Stimulated activated CD4-positive, alpha-beta T cell treated with anti-CD3 and anti-CD28 coated beads, Interleukin-1b, Interleukin-23, amount 100 ng/mL, for 48 hours (primary cell): ENCODE measurements around the gene PREX1.

Experiments used
- DNase-seq: peaks from one replicate; pipeline ENCODE4 v3.0.0-alpha.2; 2020

PREX1 gene

GRCh38 chr20:48596334-48596898, 231.4 kb downstream of the PREX1 start:
- no peak for DNase-seq

- no peak for DNase-seq
Observed at GRCh38 chr20:48595495-48596333, 232.1 kb downstream of the PREX1 start.

GRCh38 chr20:48594533-48594932, 233.3 kb downstream of the PREX1 start:
- DNase-seq: no peak

- no peak for DNase-seq
Observed at GRCh38 chr20:48592107-48592940, 235.5 kb downstream of the PREX1 start.

GRCh38 chr20:48586730-48587129, 241.1 kb downstream of the PREX1 start:
- DNase-seq: no peak

- no peak for DNase-seq
Observed at GRCh38 chr20:48585061-48585870, 242.5 kb downstream of the PREX1 start.

DNA sequence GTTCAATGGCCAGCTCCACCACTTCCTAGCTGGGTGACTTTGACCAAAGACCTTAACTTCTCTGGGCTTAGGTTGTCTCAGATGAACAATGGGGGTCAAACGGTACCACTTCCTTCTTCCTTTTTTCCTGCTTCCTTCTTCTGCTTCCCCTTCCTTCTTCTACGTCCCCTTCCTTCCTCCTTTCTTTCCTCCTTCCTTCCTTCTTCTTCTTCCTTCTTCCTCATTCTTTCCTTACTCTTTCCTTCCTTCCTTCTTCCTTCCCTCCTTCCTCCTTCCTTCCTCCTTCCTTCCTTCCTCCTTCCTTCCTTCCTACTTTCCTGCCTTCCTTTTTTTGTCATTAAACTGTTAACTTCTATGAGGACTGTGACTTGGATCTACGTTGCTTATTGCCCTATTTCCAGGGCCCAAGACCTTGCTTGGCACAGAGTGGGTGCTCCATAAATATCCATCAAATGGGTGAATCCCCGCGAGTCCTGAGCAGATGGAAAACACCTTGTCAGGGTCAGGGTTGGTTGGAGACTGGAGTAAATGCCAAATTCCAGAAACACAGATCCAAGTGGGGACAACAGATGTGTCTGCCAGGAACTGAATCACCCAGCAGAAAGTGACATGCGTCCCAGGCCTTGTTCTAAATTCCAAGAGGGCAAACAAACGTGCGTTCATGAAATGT, 243.3 kb downstream of the PREX1 start:
- DNase-seq: no peak

GRCh38 chr20:48583801-48584200, 244.0 kb downstream of the PREX1 start:
- DNase-seq: no peak

GRCh38 chr20:48583171-48583570, 244.6 kb downstream of the PREX1 start:
- DNase-seq: no peak

DNA sequence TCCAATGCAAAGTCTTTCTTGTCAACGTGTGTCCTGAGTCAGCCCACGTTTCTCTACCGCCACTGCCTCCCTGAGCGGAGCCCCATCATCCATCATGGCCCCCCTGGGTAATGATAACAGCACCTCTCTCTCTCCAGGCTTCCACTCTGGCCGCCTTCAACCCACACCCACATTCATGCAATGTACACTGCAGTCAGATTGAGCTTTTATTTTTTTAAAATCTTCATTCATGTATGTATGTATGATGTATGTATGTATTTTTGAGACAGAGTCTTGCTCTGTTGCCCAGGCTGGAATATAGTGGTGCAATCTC, 245.2 kb downstream of the PREX1 start:
- no peak for DNase-seq

GRCh38 chr20:48581167-48581566, 246.6 kb downstream of the PREX1 start:
- no peak for DNase-seq

- DNase-seq: no peak
Observed at GRCh38 chr20:48578397-48579098, 249.3 kb downstream of the PREX1 start.

GRCh38 chr20:48577557-48577956, 250.2 kb downstream of the PREX1 start:
- DNase-seq: no peak

DNA sequence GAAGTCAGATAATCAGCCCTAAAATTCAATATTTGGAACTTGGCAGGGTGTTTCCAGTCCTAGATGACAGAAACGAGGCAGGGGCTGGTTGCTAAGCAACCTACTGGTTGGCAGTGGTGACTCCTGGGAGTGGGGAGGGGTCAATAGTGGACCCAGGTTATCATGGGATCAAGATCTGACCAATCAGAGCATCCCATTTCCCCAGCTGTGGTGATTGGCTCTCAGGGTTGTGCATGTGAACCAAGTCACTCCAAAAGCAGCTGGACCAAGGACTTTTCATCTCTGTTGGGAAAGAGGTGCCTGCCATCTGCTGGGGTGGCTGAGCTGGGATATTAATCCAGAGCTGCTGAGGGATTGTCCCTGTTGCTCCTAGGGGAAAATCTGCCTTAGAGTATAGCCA, 253.4 kb downstream of the PREX1 start:
- DNase-seq: no peak
